Cortex of kidney (tissue), 1 donor: ENCODE measurements around the gene VPS45.
"Not testable (repeated sequence)": the region's sequence is repeated elsewhere in the genome, so short reads cannot be mapped to it uniquely, and the experiment has no call there.

ENCODE experiments used
- DNase-seq: peaks from one replicate; lab custom pipeline; 2025; lab: John Stamatoyannopoulos, UW

The VPS45 gene

GRCh38 chr1:150127868-150128267, 60.3 kb downstream of the VPS45 start:
- DNase-seq, result no peak

- DNase-seq, result no peak
These were observed 64.8 kb downstream of the VPS45 start for GRCh38 chr1:150132372-150132771.

- no peak for DNase-seq
These were observed 67.0 kb downstream of the VPS45 start for GRCh38 chr1:150134537-150134936.

- DNase-seq, result not testable (repeated sequence)
These were observed 67.8 kb downstream of the VPS45 start for GRCh38 chr1:150135400-150135799.

GRCh38 chr1:150138044-150138443, 70.5 kb downstream of the VPS45 start:
- no peak for DNase-seq

GRCh38 chr1:150141452-150141851, 73.9 kb downstream of the VPS45 start:
- no peak for DNase-seq

- DNase-seq, result no peak
These were observed 74.5 kb downstream of the VPS45 start for GRCh38 chr1:150142083-150142482.

GRCh38 chr1:150144606-150145005, 77.0 kb downstream of the VPS45 start:
- DNase-seq, result no peak

- not testable (repeated sequence) for DNase-seq
These were observed 78.4 kb downstream of the VPS45 start for GRCh38 chr1:150146016-150146415.

GRCh38 chr1:150146849-150147542, 79.4 kb downstream of the VPS45 start:
- DNase-seq, result no peak

GRCh38 chr1:150148837-150149270, 81.3 kb downstream of the VPS45 start:
- DNase-seq, result no peak

GRCh38 chr1:150149271-150150132, 81.9 kb downstream of the VPS45 start, which contains the start of gene PLEKHO1:
TSS of gene PLEKHO1 (plus strand) at chr1:150149916. CDS start at chr1:150150258, 342 bp downstream.
- DNase-seq, result no peak

GRCh38 chr1:150150133-150151021, 82.8 kb downstream of the VPS45 start:
- no peak for DNase-seq

- no peak for DNase-seq
These were observed 84.0 kb downstream of the VPS45 start for GRCh38 chr1:150151291-150152181.

GRCh38 chr1:150152182-150152536, 84.6 kb downstream of the VPS45 start:
- DNase-seq, result no peak

- no peak for DNase-seq
These were observed 85.3 kb downstream of the VPS45 start for GRCh38 chr1:150152772-150153456.

- no peak for DNase-seq
These were observed 86.6 kb downstream of the VPS45 start for GRCh38 chr1:150154143-150154542.

GRCh38 chr1:150155413-150156071, 88.0 kb downstream of the VPS45 start:
- no peak for DNase-seq

- no peak for DNase-seq
These were observed 89.5 kb downstream of the VPS45 start for GRCh38 chr1:150156868-150157603.
